ENCODE data around the gene CD164. TPM values are rescaled to one million over a fixed set of nuclear protein-coding genes. Genes with fewer than 3 reads are reported as not detected.

The CD164 gene
- total and polyA plus RNA-seq, 2 of the 13 experiments (the other 11 are each of a cell fraction or from before 2014, with no cell fraction given): 222 to 293 TPM

- ATAC-seq (no peak), DNase-seq (ENCODE audit: low spot score) (no peak), FAIRE-seq (no peak)
- no peak overlapping the region for H3K4me3 ChIP-seq (replicated peaks in 1 of 3; ENCODE audit: insufficient read depth in 1 of 3, low read depth in 2 of 3, low read length in 3 of 3)
- H2AFZ ChIP-seq (ENCODE audit: low read length): no peak overlapping the region
- ChIA-PET CTCF (ENCODE audit: low intra/inter-chr PET ratio, low total read pairs) (no interaction called here), POLR2A (no interaction called here)
- H3K79me2 ChIP-seq (ENCODE audit: insufficient read depth, low read length): no peaks in the 10 kb centered on the region
- H3K9me3 ChIP-seq (ENCODE audit: low read length): no peaks in the 10 kb centered on the region
- peaks cover 23% of the 10 kb centered on the region for H3K4me1 ChIP-seq (ENCODE audit: insufficient read depth, low read length)
- H3K4me2 ChIP-seq (ENCODE audit: low read depth, low read length): no peak overlapping the region
- in situ Hi-C loops (cut with HindIII; ENCODE audit: extremely low pct_ligation_motif_present, low pct_unique_long_range_greater_than_20kb) (no loop called here), intact Hi-C loops (cut with micrococcal nuclease; ENCODE audit: unreplicated experiment) (no loop called here)
- H3K9ac ChIP-seq (ENCODE audit: insufficient read depth, low read depth, low read length): no peak overlapping the region
- no peaks in the 10 kb centered on the region; a peak in 1 of 5 replicates for H3K27me3 ChIP-seq (ENCODE audit: control insufficient read depth in 1 of 2, insufficient read depth in 2 of 2, low read length in 2 of 2)
- no TSS peak for BruUV-seq (replicated peaks)
- WGBS (ENCODE audit: low lambda C conversion rate): 98% methylated on average over 5 of the region's 5 CpGs
- no peak overlapping the region for H3K27ac ChIP-seq (ENCODE audit: extremely low read length, insufficient read depth, low read length)
- H3K36me3 ChIP-seq (replicated peaks in 1 of 2; ENCODE audit: control insufficient read depth in 1 of 2, insufficient read depth in 2 of 2, low read length in 2 of 2): no peaks in the 10 kb centered on the region
- no peaks in the 10 kb centered on the region for H4K20me1 ChIP-seq (ENCODE audit: insufficient read depth, low read length)
- TF ChIP-seq FOXA1 (IDR thresholded peaks at IDR 0.05): no peak
- TF ChIP-seq FOXA1 (CRISPR knock-in tag; IDR thresholded peaks at IDR 0.05): no peak
- no peak for TF ChIP-seq ZFP90 (CRISPR knock-in tag; IDR thresholded peaks at IDR 0.05; ENCODE audit: borderline replicate concordance)
- TF ChIP-seq ZMYM2 (CRISPR knock-in tag; IDR thresholded peaks at IDR 0.05): no peak
- TF ChIP-seq FOXC1 (CRISPR knock-in tag; IDR thresholded peaks at IDR 0.05; ENCODE audit: borderline replicate concordance): no peak
- TF ChIP-seq ZNF503 (CRISPR knock-in tag; IDR thresholded peaks at IDR 0.05): no peak
- TF ChIP-seq ZNF512B (CRISPR knock-in tag; IDR thresholded peaks at IDR 0.05; ENCODE audit: borderline replicate concordance): no peak
- no peak for TF ChIP-seq TCF12 (IDR thresholded peaks at IDR 0.05)
- TF ChIP-seq TCF12 (CRISPR knock-in tag; IDR thresholded peaks at IDR 0.05): no peak
- TF ChIP-seq THRA (CRISPR knock-in tag; IDR thresholded peaks at IDR 0.05; ENCODE audit: borderline replicate concordance): no peak
- TF ChIP-seq GABPB1 (CRISPR knock-in tag; IDR thresholded peaks at IDR 0.05): no peak
- no peak for TF ChIP-seq KLF13 (CRISPR knock-in tag; IDR thresholded peaks at IDR 0.05)
- no peak for TF ChIP-seq REST (IDR thresholded peaks at IDR 0.05; ENCODE audit: borderline replicate concordance in 1 of 2, low read depth in 1 of 2, low read length in 2 of 2)
Observed at GRCh38 chr6:109323241-109323640, 59.0 kb downstream of the CD164 start.

Measured in HepG2 (cell line).